Measurements from ENCODE around the gene ATXN7L1.
A peak's percentile ranks its signal among the peaks of the same experiment; 100 is the strongest.
"Not testable (repeated sequence)": the region's sequence is repeated elsewhere in the genome, so short reads cannot be mapped to it uniquely, and the experiment has no call there.

Gene ATXN7L1

GRCh38 chr7:105697753-105698152 is 178.6 kb downstream of the ATXN7L1 start:
- peak in 1 of 2 experiments; percentile 19 for DNase-seq

- DNase-seq, result not testable (repeated sequence)
These were observed 179.2 kb downstream of the ATXN7L1 start for GRCh38 chr7:105697169-105697568.

DNA sequence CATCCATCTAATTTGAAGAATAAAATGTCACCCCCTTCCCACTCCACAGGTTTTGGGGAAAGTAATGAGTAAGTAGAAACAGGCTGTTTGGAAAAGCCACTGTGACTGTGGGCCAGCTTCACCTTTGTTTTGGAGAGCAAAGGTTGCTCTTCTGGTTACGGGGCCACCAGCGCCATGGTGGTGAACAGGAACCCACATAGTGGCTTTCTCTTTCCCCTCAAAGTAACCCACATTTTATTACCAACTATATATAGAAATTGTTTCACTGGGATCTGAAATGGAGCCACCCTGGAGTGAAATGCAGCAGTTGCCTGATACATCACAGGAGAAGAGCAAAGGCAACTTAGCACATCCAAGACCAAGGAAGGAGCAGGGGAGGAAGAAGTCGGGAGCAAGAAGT is 182.8 kb downstream of the ATXN7L1 start:
- DNase-seq, result no peak

DNA sequence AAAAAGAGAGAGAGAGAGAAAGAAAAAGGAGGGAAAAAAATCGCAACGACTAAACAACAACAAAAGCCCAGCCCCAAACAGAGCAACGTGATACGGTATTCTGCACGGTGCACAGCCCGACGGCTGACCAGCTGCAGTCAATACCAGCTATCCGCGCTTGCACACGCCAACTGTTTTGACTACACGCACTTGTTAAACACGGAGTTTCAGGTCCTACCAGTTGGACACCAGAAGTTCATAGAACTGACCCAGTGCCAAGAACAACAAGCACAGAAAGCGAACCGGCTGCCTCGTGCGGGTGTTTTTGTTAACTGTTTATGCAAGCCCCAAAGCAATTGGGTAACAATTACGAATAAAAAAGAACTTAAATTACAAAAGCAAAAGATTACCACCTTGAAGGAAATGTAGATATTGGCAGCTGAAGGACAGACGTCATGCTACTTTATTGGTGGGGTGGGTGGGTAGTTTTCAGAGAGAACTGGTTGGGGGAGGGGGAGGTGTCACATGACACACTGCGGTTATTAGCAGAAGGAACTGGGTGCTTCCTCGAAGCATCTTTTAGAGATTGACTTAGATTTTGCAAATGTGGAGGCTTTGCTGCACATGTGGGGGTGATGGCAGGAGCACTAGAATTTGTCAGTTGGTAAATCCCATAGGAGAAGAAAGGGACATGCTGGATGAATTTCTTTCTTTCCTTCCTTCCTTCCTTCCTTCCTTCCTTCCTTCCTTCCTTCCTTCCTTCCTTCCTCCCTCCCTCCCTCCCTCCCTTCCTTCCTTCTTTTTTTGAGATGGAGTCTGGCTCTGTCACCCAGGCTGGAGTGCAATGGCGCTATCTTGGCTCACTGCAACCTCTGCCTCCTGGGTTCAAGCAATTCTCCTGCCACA is 184.5 kb downstream of the ATXN7L1 start:
- peak in 1 of 2 experiments; percentile 50 for DNase-seq

GRCh38 chr7:105691082-105691679 is 185.2 kb downstream of the ATXN7L1 start:
- DNase-seq, result no peak

- DNase-seq, result peak; percentile 57 to 82
These were observed 186.0 kb downstream of the ATXN7L1 start for GRCh38 chr7:105690325-105690945.

DNA sequence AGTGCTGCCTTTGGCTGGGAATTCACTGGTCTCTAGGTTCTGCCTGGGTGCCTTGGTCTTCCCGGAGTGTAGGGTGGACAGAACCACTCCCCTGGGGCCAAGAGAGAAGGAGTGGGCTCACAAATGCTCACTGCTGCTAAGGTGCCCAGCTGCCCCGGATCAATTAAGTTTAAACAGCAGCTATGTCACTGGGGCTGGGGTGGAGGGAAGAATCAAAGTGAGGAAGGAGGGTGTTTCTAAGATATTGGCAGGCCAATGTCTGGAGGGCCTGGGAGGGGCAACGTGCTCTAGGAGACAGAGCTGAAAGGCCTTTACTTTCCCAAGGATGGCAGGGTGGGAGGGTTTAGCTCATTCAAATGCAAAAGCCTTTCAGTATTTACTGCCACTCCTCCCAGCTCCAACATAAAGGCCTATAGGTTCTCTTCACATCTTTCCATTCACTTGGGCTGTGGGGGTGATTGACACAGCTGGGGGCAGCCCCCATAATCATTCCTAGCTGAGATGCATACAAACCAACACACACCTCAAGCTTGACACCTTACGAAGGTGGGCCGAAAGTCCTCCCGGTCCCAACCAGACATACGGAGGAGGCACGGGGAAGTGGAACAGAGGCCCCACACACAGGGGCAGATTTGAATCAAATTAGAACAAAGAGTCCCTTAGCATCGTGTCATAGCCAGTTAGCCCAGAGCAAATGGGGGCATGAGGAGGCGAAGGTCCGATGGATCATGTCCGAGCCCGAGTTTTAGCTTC is 187.2 kb downstream of the ATXN7L1 start:
- DNase-seq, result peak in 1 of 2 experiments; percentile 41

GRCh38 chr7:105688617-105689016 is 187.8 kb downstream of the ATXN7L1 start:
- no peak for DNase-seq

DNA sequence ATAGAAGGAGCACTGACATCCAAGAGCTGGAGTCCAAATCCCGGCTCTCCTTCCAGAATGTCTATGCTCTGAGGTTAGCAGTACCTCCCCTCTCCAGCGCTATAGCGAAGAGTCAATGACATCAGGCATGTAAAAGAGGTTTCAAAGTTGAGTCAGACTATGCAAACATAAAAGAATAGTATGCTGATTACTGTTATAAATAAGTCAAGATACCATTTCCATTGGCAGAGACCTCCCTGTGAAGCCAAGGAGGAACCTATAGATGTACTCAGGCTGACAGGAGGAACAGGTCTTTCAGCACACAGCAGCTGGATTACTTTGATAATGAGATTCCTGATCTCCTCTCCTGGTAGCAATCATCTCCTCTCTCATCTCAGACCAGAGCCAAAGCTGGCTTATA is 191.2 kb downstream of the ATXN7L1 start:
- DNase-seq, result no peak

GRCh38 chr7:105682341-105683060 is 193.9 kb downstream of the ATXN7L1 start:
- DNase-seq, result no peak

GRCh38 chr7:105680505-105681187 is 195.8 kb downstream of the ATXN7L1 start:
- no peak for DNase-seq

GRCh38 chr7:105678811-105679495 is 197.4 kb downstream of the ATXN7L1 start:
- DNase-seq, result no peak

DNA sequence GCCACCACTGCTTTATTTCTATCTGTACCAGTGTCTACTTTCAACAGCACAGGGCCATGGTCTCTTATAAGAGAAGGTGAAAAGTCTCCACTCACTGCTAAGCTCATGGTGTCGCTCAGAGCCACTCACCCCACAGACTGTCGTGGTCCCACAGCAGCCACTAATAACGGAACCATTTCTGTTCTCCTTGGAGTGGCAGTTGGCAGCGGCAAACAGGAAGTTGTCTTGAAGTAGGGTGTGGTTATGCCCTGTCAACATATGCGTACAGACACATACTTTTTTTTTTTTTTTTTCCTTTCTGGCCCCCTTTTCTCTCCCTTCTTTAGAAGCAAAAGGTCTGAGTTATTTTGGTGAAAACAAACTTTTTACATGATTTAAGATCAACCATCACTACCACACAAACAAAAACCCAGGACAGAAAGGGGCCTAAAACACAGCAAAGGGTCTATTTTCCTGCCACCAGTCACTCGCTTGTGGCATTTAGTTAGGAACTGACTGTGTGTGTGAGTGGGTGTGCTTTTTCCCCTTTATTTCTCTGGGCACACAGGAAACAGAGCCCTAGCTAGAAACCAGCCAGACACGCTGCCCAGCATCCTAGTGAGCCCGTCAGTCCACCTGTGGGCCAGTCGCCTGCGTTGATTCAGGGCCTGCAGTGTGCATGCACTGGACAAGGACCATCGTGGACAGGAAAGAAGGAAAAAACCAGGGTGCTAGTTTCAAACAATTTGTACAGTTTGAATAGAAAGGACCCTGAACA is 198.4 kb downstream of the ATXN7L1 start:
- no peak for DNase-seq

GRCh38 chr7:105677410-105677730 is 199.0 kb downstream of the ATXN7L1 start:
- no peak for DNase-seq

DNA sequence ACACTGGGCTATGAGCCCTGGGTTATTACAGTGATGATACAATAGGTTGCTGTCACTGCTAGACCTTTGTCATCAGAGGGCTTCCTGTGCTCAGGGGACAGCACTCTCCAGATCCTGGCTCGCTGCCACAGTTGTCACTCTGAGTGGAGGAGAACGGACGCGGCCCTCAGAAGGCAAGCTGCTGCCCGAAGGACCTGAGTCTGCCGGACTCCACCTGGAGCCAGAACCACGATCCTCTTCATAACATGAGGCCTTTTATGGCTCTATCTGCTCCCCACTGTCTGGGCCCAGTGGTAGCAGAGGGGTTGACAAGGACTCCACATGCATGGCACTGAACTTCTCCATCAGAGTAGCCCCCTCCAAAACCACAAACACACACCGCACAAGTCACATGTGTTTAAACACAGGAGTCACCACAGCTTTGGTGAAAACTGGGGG is 200.4 kb downstream of the ATXN7L1 start:
- no peak for DNase-seq

DNA sequence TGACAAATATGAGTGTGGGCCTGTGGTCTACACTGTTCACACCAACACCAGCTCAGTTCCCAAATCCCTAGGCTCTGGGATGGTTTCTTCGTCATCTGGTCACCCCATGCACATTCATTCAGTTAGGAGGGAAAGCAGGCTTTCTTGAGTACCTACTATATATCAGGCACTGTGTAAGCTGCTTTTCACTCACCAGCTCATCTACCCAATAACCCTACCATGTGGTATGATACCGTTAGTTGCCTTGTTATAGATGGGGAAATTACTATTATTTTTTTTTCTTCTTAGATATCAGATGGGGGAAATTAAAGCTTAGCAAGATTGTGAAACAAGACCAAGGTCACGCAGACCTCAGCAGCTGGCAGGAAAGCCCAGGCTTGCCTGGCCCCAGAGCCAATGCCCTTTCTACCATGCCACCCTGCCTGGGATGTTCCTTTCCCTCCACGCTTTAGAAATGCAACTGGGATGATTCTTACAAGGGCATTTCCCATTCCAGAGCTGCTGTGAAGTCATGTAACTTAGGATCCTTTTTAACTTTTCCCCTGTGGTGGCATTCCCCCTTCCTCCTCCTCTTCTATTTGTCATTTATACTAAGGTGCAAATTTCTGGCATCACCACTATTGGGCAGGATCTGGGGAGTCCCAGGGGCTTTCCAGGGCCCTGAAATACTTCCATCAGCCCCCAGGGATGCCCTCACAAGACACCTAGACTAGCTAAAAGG is 202.0 kb downstream of the ATXN7L1 start:
- no peak for DNase-seq

DNA sequence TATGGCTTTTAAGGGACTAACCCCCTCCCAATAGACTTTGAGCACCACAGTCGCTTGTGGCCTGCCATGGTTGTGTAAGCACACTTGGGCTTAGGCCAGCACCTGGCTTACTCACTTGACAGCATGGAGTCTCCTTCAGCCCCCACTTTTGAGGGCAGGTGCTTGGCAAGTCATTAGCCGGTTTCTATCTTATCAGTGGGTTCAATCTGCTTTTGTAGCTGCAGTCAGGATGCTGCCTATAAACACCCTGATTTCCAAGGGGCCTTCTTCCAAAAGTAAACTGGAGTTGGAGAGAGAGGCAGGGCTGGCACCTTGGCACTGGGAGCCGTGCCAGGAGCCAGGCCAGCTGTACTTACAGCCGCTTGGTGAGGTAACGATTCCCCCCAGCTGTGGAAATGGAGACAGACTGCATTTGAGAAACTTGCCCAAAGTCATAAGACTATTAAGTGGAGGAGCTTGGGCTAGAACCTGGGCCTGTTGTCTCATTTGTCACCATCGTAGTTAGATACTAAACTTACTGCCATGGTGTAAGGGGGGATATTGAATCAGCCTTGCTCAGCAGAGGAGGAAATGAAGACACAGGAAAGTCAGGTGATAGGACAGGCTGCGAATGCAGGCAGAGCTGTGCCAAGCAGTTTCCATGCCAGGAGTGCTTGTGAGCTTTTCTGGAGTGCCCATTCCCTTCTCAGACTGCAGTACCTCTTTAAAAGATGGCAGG is 202.9 kb downstream of the ATXN7L1 start:
- DNase-seq, result peak; percentile 75 to 89

- DNase-seq, result peak; percentile 54 to 73
These were observed 203.6 kb downstream of the ATXN7L1 start for GRCh38 chr7:105672801-105673200.

GRCh38 chr7:105666324-105666723 is 210.1 kb downstream of the ATXN7L1 start:
- no peak for DNase-seq

Data from NCI-H524 (cell line).